GM18505 (cell line): ENCODE results near the gene RBM26.

Experiments
- ATAC-seq: cut with Tn5 transposase; IDR thresholded peaks from one replicate; pipeline ENCODE4 v1.9.1; 2021; ENCODE audit not compliant: unreplicated experiment
- POLR2A ChIP-seq: IDR thresholded peaks from 4 replicates; pipeline ENCODE4 v1.6.1; 2011; ENCODE audit warnings: borderline replicate concordance; ENCODE audit not compliant: insufficient read depth, insufficient read length; ENCODE audit errors: extremely low read depth

The RBM26 gene, protein sequence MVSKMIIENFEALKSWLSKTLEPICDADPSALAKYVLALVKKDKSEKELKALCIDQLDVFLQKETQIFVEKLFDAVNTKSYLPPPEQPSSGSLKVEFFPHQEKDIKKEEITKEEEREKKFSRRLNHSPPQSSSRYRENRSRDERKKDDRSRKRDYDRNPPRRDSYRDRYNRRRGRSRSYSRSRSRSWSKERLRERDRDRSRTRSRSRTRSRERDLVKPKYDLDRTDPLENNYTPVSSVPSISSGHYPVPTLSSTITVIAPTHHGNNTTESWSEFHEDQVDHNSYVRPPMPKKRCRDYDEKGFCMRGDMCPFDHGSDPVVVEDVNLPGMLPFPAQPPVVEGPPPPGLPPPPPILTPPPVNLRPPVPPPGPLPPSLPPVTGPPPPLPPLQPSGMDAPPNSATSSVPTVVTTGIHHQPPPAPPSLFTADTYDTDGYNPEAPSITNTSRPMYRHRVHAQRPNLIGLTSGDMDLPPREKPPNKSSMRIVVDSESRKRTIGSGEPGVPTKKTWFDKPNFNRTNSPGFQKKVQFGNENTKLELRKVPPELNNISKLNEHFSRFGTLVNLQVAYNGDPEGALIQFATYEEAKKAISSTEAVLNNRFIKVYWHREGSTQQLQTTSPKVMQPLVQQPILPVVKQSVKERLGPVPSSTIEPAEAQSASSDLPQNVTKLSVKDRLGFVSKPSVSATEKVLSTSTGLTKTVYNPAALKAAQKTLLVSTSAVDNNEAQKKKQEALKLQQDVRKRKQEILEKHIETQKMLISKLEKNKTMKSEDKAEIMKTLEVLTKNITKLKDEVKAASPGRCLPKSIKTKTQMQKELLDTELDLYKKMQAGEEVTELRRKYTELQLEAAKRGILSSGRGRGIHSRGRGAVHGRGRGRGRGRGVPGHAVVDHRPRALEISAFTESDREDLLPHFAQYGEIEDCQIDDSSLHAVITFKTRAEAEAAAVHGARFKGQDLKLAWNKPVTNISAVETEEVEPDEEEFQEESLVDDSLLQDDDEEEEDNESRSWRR

GRCh38 chr13:79405831-79406596 lies at the start of gene RBM26:
Gene RBM26 (minus strand): TSS chr13:79406255. CDS start chr13:79405774, 481 bp downstream.
- peak; percentile 90 for TF ChIP-seq POLR2A
- peak; percentile 76 for ATAC-seq

GRCh38 chr13:79455331-79455730 lies 49.3 kb upstream of the RBM26 start:
- no peak for ATAC-seq
- TF ChIP-seq POLR2A = no peak

DNA sequence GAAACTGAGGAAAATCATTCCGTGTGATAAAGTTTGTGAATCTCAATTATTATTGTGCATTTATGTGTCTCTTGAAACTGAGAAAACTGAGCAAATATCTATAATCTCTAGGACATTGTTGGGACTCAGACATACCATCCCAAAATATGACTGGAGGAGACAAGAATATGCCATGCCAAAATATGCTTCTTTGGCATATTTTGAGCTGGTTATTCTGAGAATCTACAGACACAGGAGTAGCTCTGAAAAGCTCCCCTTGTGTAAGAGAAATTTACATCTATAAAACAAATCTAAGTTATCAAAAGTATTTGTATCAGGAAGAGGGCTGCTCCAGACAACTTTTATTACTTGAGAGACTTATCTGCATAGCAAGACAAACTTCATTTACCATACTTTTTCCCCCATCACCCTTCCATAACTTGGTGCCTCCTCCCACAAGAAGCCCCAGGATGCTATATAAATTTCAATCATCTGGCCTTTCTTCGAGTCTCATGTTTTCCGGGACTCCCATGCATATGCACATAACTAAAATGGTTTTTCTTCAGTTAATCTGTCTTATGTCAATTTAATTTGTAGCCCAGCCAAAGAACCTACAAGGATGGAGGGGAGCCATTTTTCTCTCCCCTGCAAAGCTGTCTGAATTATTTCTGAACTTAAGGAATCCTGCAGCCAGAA lies 46.3 kb upstream of the RBM26 start:
- ATAC-seq = no peak
- no peak for TF ChIP-seq POLR2A

DNA sequence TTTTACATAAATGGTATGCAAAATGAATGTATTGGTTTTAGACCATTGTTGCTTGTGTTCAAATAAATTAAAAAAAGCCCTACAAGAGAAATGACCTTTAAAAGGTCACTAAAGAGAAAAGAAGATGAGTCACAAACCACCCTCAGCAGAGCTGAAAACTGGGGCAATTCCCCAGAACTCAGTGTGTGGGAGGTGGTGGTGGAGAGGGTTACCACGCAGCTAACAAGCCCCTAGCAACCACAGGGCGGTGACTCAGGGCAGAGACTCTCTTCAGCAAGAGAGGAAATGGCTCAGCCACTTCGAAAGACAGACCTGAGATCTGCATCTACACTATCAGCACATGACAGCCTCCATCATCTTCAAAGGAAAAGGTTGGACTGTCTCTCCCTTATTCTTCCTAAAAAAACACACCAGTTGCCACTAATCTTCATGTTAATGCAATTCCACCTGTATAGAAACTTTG lies 45.5 kb upstream of the RBM26 start:
- no peak for TF ChIP-seq POLR2A

GRCh38 chr13:79450110-79450509 lies 44.1 kb upstream of the RBM26 start:
- no peak for TF ChIP-seq POLR2A
- no peak for ATAC-seq

More for the DNA sequence above, 45.5 kb upstream of the RBM26 start:
- ATAC-seq = peak; percentile 100

DNA sequence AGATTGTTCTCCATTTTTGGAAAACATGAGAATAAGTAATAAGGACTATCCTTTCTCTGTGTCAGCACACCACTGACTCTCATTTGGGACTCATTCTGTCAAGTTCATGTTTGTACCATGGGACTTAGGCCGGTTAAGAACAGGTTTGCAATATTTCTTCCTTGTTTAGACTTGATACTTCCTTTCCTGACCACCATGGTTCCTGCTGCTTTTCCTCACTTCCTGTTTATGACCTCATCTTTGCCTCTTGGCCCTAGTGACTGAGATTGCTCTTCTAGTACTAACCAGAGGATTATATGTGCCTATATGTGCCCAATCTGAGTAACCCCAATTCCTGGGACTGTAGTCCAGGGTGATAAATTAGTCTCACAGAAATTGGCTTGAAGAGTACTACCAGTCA lies 42.4 kb upstream of the RBM26 start:
- no peak for ATAC-seq

DNA sequence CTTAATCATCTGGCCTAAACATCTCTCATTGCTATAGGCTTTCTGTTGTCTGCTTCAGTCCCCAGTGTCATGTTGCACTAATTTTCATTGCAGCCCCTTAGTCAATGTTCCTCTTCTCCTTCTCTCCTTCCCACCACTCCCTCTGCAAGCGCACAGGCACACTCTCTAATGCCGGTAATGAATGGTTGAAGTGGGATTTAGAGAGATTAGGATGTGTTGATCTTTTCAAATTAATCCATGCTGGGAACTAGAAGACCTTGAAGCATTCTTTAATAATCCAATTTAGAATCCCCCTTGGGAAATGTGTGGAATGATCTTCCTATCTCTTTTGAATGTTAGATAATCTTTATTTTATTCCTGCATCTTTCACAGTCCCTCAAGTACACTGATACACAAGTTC lies 41.7 kb upstream of the RBM26 start:
- no peak for TF ChIP-seq POLR2A
- ATAC-seq = no peak

More for the DNA sequence above, 42.4 kb upstream of the RBM26 start:
- TF ChIP-seq POLR2A = no peak

DNA sequence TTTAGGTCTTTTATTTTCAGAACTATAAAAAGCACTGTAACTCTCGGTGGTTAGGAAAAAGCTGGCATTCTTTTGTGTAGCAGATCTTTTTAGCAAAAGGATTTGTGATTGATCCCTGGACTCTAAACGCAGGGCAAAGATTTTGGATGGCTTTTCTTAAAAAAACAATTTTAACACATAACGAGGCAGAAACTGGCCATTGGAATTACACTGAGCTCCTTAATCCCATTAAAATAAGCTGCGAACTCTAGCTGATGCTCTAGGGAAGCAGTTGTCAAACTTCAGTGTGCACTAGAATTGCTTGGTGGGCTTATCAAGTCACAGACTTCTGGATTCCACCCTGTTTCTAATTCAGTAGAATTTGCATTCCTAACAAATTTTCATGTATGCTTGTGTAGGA lies 41.1 kb upstream of the RBM26 start:
- no peak for ATAC-seq
- TF ChIP-seq POLR2A = no peak

- no peak for ATAC-seq
- TF ChIP-seq POLR2A = no peak
These were observed 40.1 kb upstream of the RBM26 start for GRCh38 chr13:79445968-79446645.

- ATAC-seq = no peak
- TF ChIP-seq POLR2A = no peak
These were observed 36.7 kb upstream of the RBM26 start for GRCh38 chr13:79442706-79443105.

DNA sequence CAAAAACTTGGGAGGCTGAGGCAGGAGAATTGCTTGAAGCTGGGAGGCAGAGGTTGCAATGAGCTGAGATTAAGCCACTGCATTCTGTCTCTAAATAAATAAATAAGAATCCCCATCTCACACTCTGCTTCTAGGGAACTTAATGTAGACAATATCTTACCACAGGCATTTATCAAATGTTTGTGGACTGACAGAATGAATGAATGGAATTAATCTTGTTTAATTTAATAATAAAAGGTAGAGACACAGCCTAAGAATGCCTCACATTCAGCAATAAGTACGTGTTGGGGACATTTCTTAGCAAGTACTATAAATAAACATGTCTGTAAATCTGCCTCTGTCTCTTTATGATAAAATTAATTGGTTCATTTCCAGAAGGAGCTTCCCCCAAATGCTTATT lies 36.2 kb upstream of the RBM26 start:
- TF ChIP-seq POLR2A = no peak
- no peak for ATAC-seq
